K562 (cell line): ENCODE results near the gene SELENOW. TPM values are rescaled to one million over a fixed set of nuclear protein-coding genes. Genes with fewer than 3 reads are reported as not detected.

Source experiments
- ATAC-seq: fragments of 200-7000 bp; cut with Tn5 transposase; 3 replicates; pipeline ENCODE4 v1.9.1; 2020; ENCODE audit warnings: moderate library complexity
- BruUV-seq: library from RNA; stranded (reverse); fragments of 400-500 nt; replicated peaks from 2 replicates; lab custom pipeline; 2021; lab: Mats Ljungman, UMichigan
- CTCF ChIA-PET: fragments of 300-600 bp; formaldehyde crosslinking; extraction: SDS; loops from one replicate; lab custom pipeline; 2021; ENCODE audit warnings: low intra/inter-chr PET ratio; lab: Yijun Ruan, JAX
- POLR2A ChIA-PET: fragments of 300-600, 350-650 bp; sonication (Branson Sonifier 250); formaldehyde crosslinking; extraction: SDS; loops from one replicate; lab custom pipeline; 2021; ENCODE audit warnings: antibody characterized with exemption, inconsistent platforms; lab: Yijun Ruan, JAX
- DNase-seq, 4 experiments: peaks; one replicate each; pipeline versions ENCODE4 v3.0.0 to v3.0.0-alpha.2; 2011 to 2018; ENCODE audit warnings: low spot score in 3 of 4, mixed read lengths in 3 of 4; ENCODE audit errors: extremely low read depth in 1 of 4
- FAIRE-seq: peaks from 2 replicates; lab custom pipeline; 2011; peaks lifted over from hg19 to GRCh38; lab: Jason Lieb, UNC
- H2AFZ ChIP-seq: 2 replicates; pipeline ENCODE4 v1.6.0; 2011; ENCODE audit warnings: low read depth, low read length, control low read depth, inconsistent platforms
- H3K27ac ChIP-seq: fragments of 200-600 bp; 3 replicates; pipeline ENCODE4 v1.8.0; 2011; ENCODE audit warnings: low read depth, mild to moderate bottlenecking, control low read depth, inconsistent platforms, low read length, moderate library complexity, mixed read lengths; ENCODE audit errors: extremely low read depth
- H3K27me3 ChIP-seq, 2 experiments: fragments of 300-600 bp in 1 of 2; 2 replicates in 1 of 2; 3 replicates in 1 of 2; pipeline versions ENCODE4 v1.6.0 to v1.8.0; 2011; ENCODE audit warnings: inconsistent platforms in 2 of 2, low read length in 2 of 2, mild to moderate bottlenecking in 1 of 2, mixed read lengths in 1 of 2, moderate library complexity in 1 of 2; ENCODE audit not compliant: control insufficient read depth in 2 of 2, insufficient read depth in 2 of 2
- H3K36me3 ChIP-seq: fragments of 300-600 bp; 3 replicates; pipeline ENCODE4 v1.8.0; 2011; ENCODE audit warnings: mild to moderate bottlenecking, low read length, inconsistent platforms; ENCODE audit not compliant: control insufficient read depth, insufficient read depth
- H3K4me1 ChIP-seq, 2 experiments: fragments of 200-600 bp in 1 of 2; replicated peaks in 1 of 2; 2 replicates in 1 of 2; 3 replicates in 1 of 2; pipeline versions ENCODE4 v1.5.1 to v1.8.0; 2011; ENCODE audit warnings: inconsistent platforms in 2 of 2, low read length in 2 of 2, mild to moderate bottlenecking in 1 of 2, mixed read lengths in 1 of 2, moderate library complexity in 1 of 2; ENCODE audit not compliant: control insufficient read depth in 2 of 2, insufficient read depth in 2 of 2
- H3K4me2 ChIP-seq: 2 replicates; pipeline ENCODE4 v1.6.1; 2011; ENCODE audit warnings: low read length, control low read depth, inconsistent platforms, mixed read lengths; ENCODE audit not compliant: insufficient read depth
- H3K4me3 ChIP-seq: fragments of 200-600 bp; sonication (generic), shearing (Covaris generic); 2 replicates; pipeline ENCODE4 v1.5.1; 2016; ENCODE audit warnings: control low read depth, inconsistent platforms
- H3K79me2 ChIP-seq: fragments of 200-600 bp; 3 replicates; pipeline ENCODE4 v1.8.0; 2011; ENCODE audit warnings: low read length, inconsistent platforms; ENCODE audit not compliant: control insufficient read depth, insufficient read depth
- H3K9ac ChIP-seq, 2 experiments: 2 replicates each; pipeline versions ENCODE4 v1.6.0 to v1.6.1; 2011; ENCODE audit warnings: low read depth in 2 of 2, low read length in 2 of 2, control low read depth in 1 of 2, inconsistent platforms in 1 of 2, mild to moderate bottlenecking in 1 of 2, mixed read lengths in 1 of 2; ENCODE audit not compliant: insufficient read depth in 1 of 2
- H3K9me1 ChIP-seq: one replicate; pipeline ENCODE4 v1.6.0; 2011; ENCODE audit warnings: inconsistent platforms, mild to moderate bottlenecking, low read length, moderate library complexity; ENCODE audit not compliant: control insufficient read depth, insufficient read depth
- H3K9me3 ChIP-seq: replicated peaks from 2 replicates; pipeline ENCODE4 v1.5.1; 2011; ENCODE audit warnings: low read depth, low read length, inconsistent platforms; ENCODE audit not compliant: control insufficient read depth, insufficient read depth
- H4K20me1 ChIP-seq: replicated peaks from 2 replicates; pipeline ENCODE4 v1.6.1; 2011; ENCODE audit warnings: low read length, inconsistent platforms, mixed read lengths; ENCODE audit not compliant: control insufficient read depth, insufficient read depth
- C11orf30 ChIP-seq: fragments of 450-650 bp; IDR thresholded peaks from 2 replicates; pipeline ENCODE4 v1.6.1; 2016; ENCODE audit warnings: low read depth, mild to moderate bottlenecking
- ELF2 ChIP-seq: fragments of 250-450 bp; sonication (Bioruptor Pico); IDR thresholded peaks from 2 replicates; pipeline ENCODE4 v1.5.0; 2021; ENCODE audit warnings: mild to moderate bottlenecking
- GATAD2A ChIP-seq: fragments of 450-650 bp; IDR thresholded peaks from 2 replicates; pipeline ENCODE4 v1.6.1; 2017
- HBP1 ChIP-seq: fragments of 450-650 bp; formaldehyde crosslinking; IDR thresholded peaks from 2 replicates; pipeline ENCODE4 v1.4.0; 2022; ENCODE audit warnings: missing genetic modification characterization
- POLR2A ChIP-seq: fragments of 450-650 bp; conservative IDR thresholded peaks from 2 replicates; pipeline ENCODE4 v1.6.1; 2016
- SUPT5H ChIP-seq: fragments of 450-650 bp; IDR thresholded peaks from 2 replicates; pipeline ENCODE4 v1.6.1; 2016
- TAF1 ChIP-seq: IDR thresholded peaks from 2 replicates; pipeline ENCODE4 v1.6.1; 2011; ENCODE audit warnings: mild to moderate bottlenecking, low read length, moderate library complexity; ENCODE audit not compliant: insufficient read depth, control insufficient read depth, severe bottlenecking; ENCODE audit errors: extremely low read depth
- THAP7 ChIP-seq: fragments of 250-450 bp; sonication (Bioruptor Pico); IDR thresholded peaks from 2 replicates; pipeline ENCODE4 v1.5.0; 2021
- XRCC3 ChIP-seq: fragments of 450-650 bp; IDR thresholded peaks from 2 replicates; pipeline ENCODE4 v1.6.1; 2017; ENCODE audit warnings: mild to moderate bottlenecking, moderate library complexity
- ZNF184 ChIP-seq: sonication (generic); formaldehyde crosslinking; IDR thresholded peaks from 2 replicates; pipeline ENCODE4 v1.5.0; 2020; ENCODE audit warnings: missing genetic modification reagents
- WGBS: fragments of 100-300 bp; shearing (Covaris generic); methylation state at CpG from one replicate; pipeline ENCODE4 v1.1.6; 2016; ENCODE audit warnings: low coverage, mixed read lengths; ENCODE audit not compliant: insufficient coverage; ENCODE audit errors: missing lambda C conversion rate; 5-methylcytosine and 5-hydroxymethylcytosine counted together
- in situ Hi-C: fragments of 300-500 bp; cut with MboI; formaldehyde crosslinking; loops from 4 replicates; pipeline ENCODE4 v1.15.0; 2018; ENCODE audit warnings: inconsistent platforms, mixed read lengths
- intact Hi-C: fragments of 100-400 bp; cut with micrococcal nuclease; formaldehyde crosslinking; loops from 2 replicates; pipeline ENCODE4 v1.14.2; 2022
- polyA plus RNA-seq, 8 experiments: library from polyadenylated mRNA; depleted of rRNA in 4 of 8; stranded (reverse) in 5 of 8; unstranded in 3 of 8; fragments of >200 nt; fragmentation: Nextera tagmentation in 2 of 8; fragmentation: Illumina TruSeq in 1 of 8; extraction: Ambion mirVana in 2 of 8; extraction: Trizol in 1 of 8; gene quantifications; 2 replicates each; pipeline versions ENCODE4 v1.2.1 to v1.2.3, GENCODE V29; 2011 to 2014; ENCODE audit warnings: inconsistent platforms in 1 of 8, missing spikeins in 1 of 8
- total RNA-seq, 7 experiments: library from RNA; depleted of rRNA in 6 of 7; stranded (reverse); fragments of >200 nt in 6 of 7; fragmentation: Illumina TruSeq in 2 of 7; extraction: Trizol in 2 of 7; gene quantifications; 2 replicates each; pipeline versions ENCODE4 v1.2.1 to v1.2.3, GENCODE V29; 2011 to 2021; ENCODE audit warnings: low replicate concordance in 1 of 7

SELENOW gene
- total and polyA plus RNA-seq, 9 of the 15 experiments (the other 6 are each of a cell fraction or from before 2014, with no cell fraction given), result 91.9 to 279 (median 156) TPM

DNA sequence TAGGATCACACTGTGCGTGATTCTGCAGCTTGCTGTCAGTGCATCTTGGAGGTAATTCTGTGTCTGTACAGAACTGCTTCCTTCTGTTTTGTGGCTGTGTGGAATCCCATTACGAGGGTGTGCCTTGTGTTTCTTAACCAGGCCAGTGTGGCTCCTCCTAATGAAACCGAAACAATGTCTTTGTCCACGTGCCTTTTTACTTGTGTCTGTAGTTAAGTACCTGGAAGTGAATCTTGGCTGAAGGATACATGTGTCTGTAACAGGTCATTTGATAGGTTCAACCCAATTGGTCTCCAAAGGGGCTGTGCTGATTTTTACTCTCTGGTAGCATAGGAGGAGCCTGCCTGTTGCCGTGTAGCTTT lies 20.1 kb upstream of the SELENOW start (continued):
- no peak for TF ChIP-seq TAF1
- no peak for TF ChIP-seq XRCC3
- TF ChIP-seq GATAD2A, result no peak
- no peak for TF ChIP-seq C11orf30
- TF ChIP-seq HBP1 (CRISPR knock-in tag), result no peak
- no peak for TF ChIP-seq THAP7
- TF ChIP-seq ZNF184, result no peak
- TF ChIP-seq, all 486 proteins: peak for 0

DNA sequence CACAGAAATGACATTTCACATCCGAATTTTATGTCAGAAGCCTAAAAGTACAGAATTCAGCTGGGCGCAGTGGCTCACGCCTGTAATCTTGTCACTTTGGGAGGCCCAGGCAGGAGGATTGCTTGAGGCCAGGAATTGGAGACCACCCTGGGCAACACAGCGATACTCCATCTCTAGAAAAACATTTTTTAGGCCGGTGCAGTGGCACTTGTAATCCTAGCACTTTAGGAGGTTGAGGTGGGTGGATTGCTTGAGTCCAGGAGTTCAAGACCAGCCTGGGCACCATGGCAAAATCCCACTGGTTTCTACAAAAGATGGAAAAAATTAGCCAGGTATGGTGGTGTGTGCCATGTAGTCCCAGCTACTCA lies 17.9 kb upstream of the SELENOW start:
- H3K4me1 ChIP-seq, result peaks cover 0 to 26% of the 10 kb centered on the region in 2 experiments; a peak in 2 of 5 replicates
- FAIRE-seq, result no peak
- WGBS, result 67% methylated on average over 5 of the region's 5 CpGs

More for the DNA sequence above, 17.9 kb upstream of the SELENOW start:
- intact Hi-C loops (no loop called here), in situ Hi-C loops (no loop called here)
- Histone ChIP-seq H3K4me2 (no peak overlapping the region), H3K4me3 (no peak overlapping the region), H3K36me3 (peaks cover 37% of the 10 kb centered on the region; the same call in 2 of the 3 replicates), H3K9me1 (no peaks in the 10 kb centered on the region), H3K79me2 (no peaks in the 10 kb centered on the region), H3K9me3 (no peaks in the 10 kb centered on the region), H4K20me1 (peaks cover 3% of the 10 kb centered on the region; the same call in 1 of the 2 replicates), H3K27me3 (no peaks in the 10 kb centered on the region), H3K27ac (no peak overlapping the region), H2AFZ (no peak overlapping the region), H3K9ac (no peak overlapping the region)
- ATAC-seq (no peak), DNase-seq (no peak)
- ChIA-PET CTCF (no interaction called here), POLR2A (interaction anchor here (1.1 to 1.6 kb wide), 2 partner anchors 12 to 15 kb away, joined by 3 to 7 read pairs; partner anchors contain the start of gene NOP53)
- peak; percentile 8; the same call in 1 of the 2 replicates for TF ChIP-seq POLR2A
- 0 out of 2 replicates have a peak, but pooled peaks have one; percentile 20 for TF ChIP-seq SUPT5H
- TF ChIP-seq ELF2 (CRISPR knock-in tag), result no peak
- no TSS peak for BruUV-seq
